Vagina (tissue), 2 donors: ENCODE results near the gene LPIN1. TPM values are rescaled to one million over a fixed set of nuclear protein-coding genes. Genes with fewer than 3 reads are reported as not detected.

Experiments used
- DNase-seq, 2 donors: peaks; one replicate each; pipeline ENCODE4 v3.0.0-alpha.2; 2017; ENCODE audit errors: extremely low spot score in 2 of 2
- H3K27ac ChIP-seq: fragments of 200-600 bp; sonication (generic); one replicate; pipeline ENCODE4 v1.5.1; 2019
- H3K27me3 ChIP-seq: fragments of 200-600 bp; sonication (generic); one replicate; pipeline ENCODE4 v1.5.1; 2019
- H3K36me3 ChIP-seq, 2 donors: fragments of 200-600 bp; sonication (generic); one replicate each; pipeline ENCODE4 v1.5.1; 2017 to 2019
- H3K4me1 ChIP-seq: fragments of 200-600 bp; sonication (generic); one replicate; pipeline ENCODE4 v1.5.1; 2019
- H3K4me3 ChIP-seq, 2 donors: fragments of 200-600 bp; sonication (generic); 1 replicate in 1 of 2; 2 replicates in 1 of 2; pipeline ENCODE4 v1.5.1; 2016 to 2019
- H3K9me3 ChIP-seq: fragments of 200-600 bp; sonication (generic); one replicate; pipeline ENCODE4 v1.5.1; 2019
- CTCF ChIP-seq, 3 experiments: fragments of 450-650 bp in 2 of 3; fragments of 200-600 bp in 1 of 3; sonication (generic) in 1 of 3; IDR thresholded peaks; one replicate each; pipeline ENCODE4 v1.5.1; 2017 to 2019; ENCODE audit warnings: antibody characterized with exemption in 3 of 3, mild to moderate bottlenecking in 2 of 3, moderate library complexity in 2 of 3
- POLR2A ChIP-seq, 2 donors: fragments of 450-650 bp; IDR thresholded peaks; one replicate each; pipeline ENCODE4 v1.6.1; 2017; ENCODE audit warnings: antibody characterized with exemption in 2 of 2, mild to moderate bottlenecking in 2 of 2, moderate library complexity in 2 of 2
- POLR2AphosphoS5 ChIP-seq, 2 donors: sonication (generic); formaldehyde crosslinking; IDR thresholded peaks; one replicate each; pipeline ENCODE4 v1.9.0; 2017; ENCODE audit warnings: antibody characterized with exemption in 2 of 2, mild to moderate bottlenecking in 2 of 2, low read depth in 1 of 2; ENCODE audit not compliant: insufficient read depth in 1 of 2
- intact Hi-C: fragments of 100-400 bp; cut with DNase I; formaldehyde crosslinking; loops from one replicate; pipeline ENCODE4 v1.15.1; 2023
- total RNA-seq: library from RNA; depleted of rRNA; stranded (reverse); fragments of >200 nt; gene quantifications from one replicate; pipeline ENCODE4 v1.2.3, GENCODE V29; 2016

Gene LPIN1
- total RNA-seq, 1 donor from 2014 or later = 67.5 TPM

GRCh38 chr2:11867926-11868325, 121.5 kb downstream of the LPIN1 start:
- Histone ChIP-seq H3K9me3 (no peaks in the 10 kb centered on the region), H3K4me1 (peaks cover 11% of the 10 kb centered on the region)

GRCh38 chr2:11869391-11869991, 123.1 kb downstream of the LPIN1 start:
- Histone ChIP-seq H3K9me3 (no peaks in the 10 kb centered on the region), H3K4me1 (peaks cover 11% of the 10 kb centered on the region)
- intact Hi-C loops = loop anchor here (10.0 kb wide), 3 partner anchors 845 to 1135 kb away; partner anchors contain the start of gene TRIB2

More at GRCh38 chr2:11867926-11868325, 121.5 kb downstream of the LPIN1 start:
- Histone ChIP-seq H3K4me3 (no peak overlapping the region), H3K27ac (no peak overlapping the region), H3K36me3 (no peaks in the 10 kb centered on the region), H3K27me3 (no peaks in the 10 kb centered on the region)
- intact Hi-C loops = loop anchor here (10.0 kb wide), 3 partner anchors 847 to 1137 kb away; partner anchors contain the start of gene TRIB2
- TF ChIP-seq POLR2AphosphoS5 (IDR thresholded peaks at IDR 0.05; ENCODE audit: insufficient read depth in 1 of 2, low read depth in 1 of 2) = no peak
- TF ChIP-seq CTCF (IDR thresholded peaks at IDR 0.05) = no peak
- TF ChIP-seq POLR2A (IDR thresholded peaks at IDR 0.05) = no peak
- peak; percentile 49 to 90 for DNase-seq

GRCh38 chr2:11870064-11870463, 123.6 kb downstream of the LPIN1 start:
- DNase-seq = peak in 1 of 2 donors; percentile 27
- intact Hi-C loops = no loop called here
- no peaks in the 10 kb centered on the region for H3K27me3 ChIP-seq

More at GRCh38 chr2:11869391-11869991, 123.1 kb downstream of the LPIN1 start:
- no peak overlapping the region for H3K27ac ChIP-seq
- H3K27me3 ChIP-seq = no peaks in the 10 kb centered on the region
- no peaks in the 10 kb centered on the region for H3K36me3 ChIP-seq
- H3K4me3 ChIP-seq = no peak overlapping the region
- TF ChIP-seq CTCF (IDR thresholded peaks at IDR 0.05) (no peak), POLR2AphosphoS5 (IDR thresholded peaks at IDR 0.05; ENCODE audit: insufficient read depth in 1 of 2, low read depth in 1 of 2) (no peak), POLR2A (IDR thresholded peaks at IDR 0.05) (no peak)
- DNase-seq = peak in 1 of 2 donors; percentile 67

GRCh38 chr2:11870584-11870983, 124.2 kb downstream of the LPIN1 start:
- DNase-seq = peak in 1 of 2 donors; percentile 65
- Histone ChIP-seq H3K36me3 (no peaks in the 10 kb centered on the region), H3K4me1 (peaks cover 11% of the 10 kb centered on the region), H3K4me3 (no peak overlapping the region), H3K9me3 (no peaks in the 10 kb centered on the region), H3K27me3 (no peaks in the 10 kb centered on the region), H3K27ac (no peak overlapping the region)
- TF ChIP-seq POLR2AphosphoS5 (IDR thresholded peaks at IDR 0.05; ENCODE audit: insufficient read depth in 1 of 2, low read depth in 1 of 2) (no peak), POLR2A (IDR thresholded peaks at IDR 0.05) (no peak), CTCF (IDR thresholded peaks at IDR 0.05) (no peak)
- intact Hi-C loops = no loop called here

More at GRCh38 chr2:11870064-11870463, 123.6 kb downstream of the LPIN1 start:
- H3K27ac ChIP-seq = no peak overlapping the region
- no peaks in the 10 kb centered on the region for H3K9me3 ChIP-seq
- no peaks in the 10 kb centered on the region for H3K36me3 ChIP-seq
- peaks cover 11% of the 10 kb centered on the region for H3K4me1 ChIP-seq
- TF ChIP-seq CTCF (IDR thresholded peaks at IDR 0.05) (no peak), POLR2AphosphoS5 (IDR thresholded peaks at IDR 0.05; ENCODE audit: insufficient read depth in 1 of 2, low read depth in 1 of 2) (no peak), POLR2A (IDR thresholded peaks at IDR 0.05) (no peak)
- H3K4me3 ChIP-seq = no peak overlapping the region

GRCh38 chr2:11871421-11871820, 125.0 kb downstream of the LPIN1 start:
- Histone ChIP-seq H3K4me3 (no peak overlapping the region), H3K36me3 (no peaks in the 10 kb centered on the region), H3K9me3 (no peaks in the 10 kb centered on the region), H3K4me1 (peaks cover 11% of the 10 kb centered on the region), H3K27ac (no peak overlapping the region), H3K27me3 (no peaks in the 10 kb centered on the region)
- peak in 1 of 2 donors; percentile 62 for DNase-seq
- no peak for TF ChIP-seq CTCF (IDR thresholded peaks at IDR 0.05)
- TF ChIP-seq POLR2A (IDR thresholded peaks at IDR 0.05) = no peak
- TF ChIP-seq POLR2AphosphoS5 (IDR thresholded peaks at IDR 0.05; ENCODE audit: insufficient read depth in 1 of 2, low read depth in 1 of 2) = no peak
- intact Hi-C loops = no loop called here
